Measurements from ENCODE around the gene UGT1A5.

DNA sequence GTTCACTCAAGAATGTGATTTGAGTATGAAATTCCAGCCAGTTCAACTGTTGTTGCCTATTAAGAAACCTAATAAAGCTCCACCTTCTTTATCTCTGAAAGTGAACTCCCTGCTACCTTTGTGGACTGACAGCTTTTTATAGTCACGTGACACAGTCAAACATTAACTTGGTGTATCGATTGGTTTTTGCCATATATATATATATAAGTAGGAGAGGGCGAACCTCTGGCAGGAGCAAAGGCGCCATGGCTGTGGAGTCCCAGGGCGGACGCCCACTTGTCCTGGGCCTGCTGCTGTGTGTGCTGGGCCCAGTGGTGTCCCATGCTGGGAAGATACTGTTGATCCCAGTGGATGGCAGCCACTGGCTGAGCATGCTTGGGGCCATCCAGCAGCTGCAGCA, 47.3 kb downstream of the UGT1A5 start, which contains the start of gene UGT1A1:
- TF ChIP-seq POLR2AphosphoS5 (IDR thresholded peaks at IDR 0.05; ENCODE audit: low read depth, low read length) (no peak), TAF1 (IDR thresholded peaks at IDR 0.05; ENCODE audit: borderline replicate concordance, low read depth, low read length) (no peak)
